Measurements from ENCODE around the gene AFAP1L2. TPM values are rescaled to one million over a fixed set of nuclear protein-coding genes. Genes with fewer than 3 reads are reported as not detected.

The AFAP1L2 gene
- total RNA-seq, 1 donor from 2014 or later = 0.98 TPM

DNA sequence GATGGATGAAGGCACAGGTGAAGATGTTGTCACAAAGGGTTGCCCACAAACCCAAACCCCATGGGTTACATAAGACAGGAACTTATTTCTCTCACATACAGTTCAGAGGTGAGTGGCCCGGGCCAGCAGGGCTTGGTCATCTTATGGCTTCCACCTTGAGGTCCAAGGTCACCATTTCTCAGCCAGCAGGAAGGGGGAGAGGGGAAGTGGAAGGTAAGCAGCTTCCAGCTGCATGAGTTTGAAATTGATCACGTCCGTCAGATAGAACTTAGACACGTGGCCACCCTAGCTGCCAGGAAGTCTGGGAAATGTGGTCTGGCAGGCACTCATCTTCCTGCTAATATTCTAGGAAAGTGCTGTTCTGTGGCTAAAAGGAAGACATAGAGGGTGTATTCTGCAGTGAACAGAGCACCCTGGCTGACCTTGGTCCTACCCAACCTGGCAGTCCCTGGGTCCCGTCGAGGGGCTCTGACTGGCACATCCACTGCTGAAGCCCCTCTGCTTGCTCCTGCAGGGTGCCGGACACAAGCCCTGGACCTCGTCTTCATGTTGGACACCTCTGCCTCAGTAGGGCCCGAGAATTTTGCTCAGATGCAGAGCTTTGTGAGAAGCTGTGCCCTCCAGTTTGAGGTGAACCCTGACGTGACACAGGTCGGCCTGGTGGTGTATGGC lies 115.7 kb downstream of the AFAP1L2 start:
- Mint-ChIP-seq H3K36me3 (ENCODE audit: insufficient read depth) (peaks cover 4% of the 10 kb centered on the region), H3K4me1 (ENCODE audit: low read depth) (no peaks in the 10 kb centered on the region), H3K4me3 (ENCODE audit: low read depth) (no peak overlapping the region), H3K27me3 (no peaks in the 10 kb centered on the region), H3K27ac (no peak overlapping the region), H3K9me3 (ENCODE audit: low read depth) (no peaks in the 10 kb centered on the region)
- DNase-seq (ENCODE audit: low spot score, unreplicated experiment) = no peak
- TF ChIP-seq, protein P1, sequence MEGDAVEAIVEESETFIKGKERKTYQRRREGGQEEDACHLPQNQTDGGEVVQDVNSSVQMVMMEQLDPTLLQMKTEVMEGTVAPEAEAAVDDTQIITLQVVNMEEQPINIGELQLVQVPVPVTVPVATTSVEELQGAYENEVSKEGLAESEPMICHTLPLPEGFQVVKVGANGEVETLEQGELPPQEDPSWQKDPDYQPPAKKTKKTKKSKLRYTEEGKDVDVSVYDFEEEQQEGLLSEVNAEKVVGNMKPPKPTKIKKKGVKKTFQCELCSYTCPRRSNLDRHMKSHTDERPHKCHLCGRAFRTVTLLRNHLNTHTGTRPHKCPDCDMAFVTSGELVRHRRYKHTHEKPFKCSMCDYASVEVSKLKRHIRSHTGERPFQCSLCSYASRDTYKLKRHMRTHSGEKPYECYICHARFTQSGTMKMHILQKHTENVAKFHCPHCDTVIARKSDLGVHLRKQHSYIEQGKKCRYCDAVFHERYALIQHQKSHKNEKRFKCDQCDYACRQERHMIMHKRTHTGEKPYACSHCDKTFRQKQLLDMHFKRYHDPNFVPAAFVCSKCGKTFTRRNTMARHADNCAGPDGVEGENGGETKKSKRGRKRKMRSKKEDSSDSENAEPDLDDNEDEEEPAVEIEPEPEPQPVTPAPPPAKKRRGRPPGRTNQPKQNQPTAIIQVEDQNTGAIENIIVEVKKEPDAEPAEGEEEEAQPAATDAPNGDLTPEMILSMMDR (IDR thresholded peaks at IDR 0.05; ENCODE audit: unreplicated experiment) = no peak

GRCh38 chr10:114286921-114287320 lies 117.4 kb downstream of the AFAP1L2 start:
- H3K9me3 Mint-ChIP-seq (ENCODE audit: low read depth) = no peaks in the 10 kb centered on the region
- H3K27me3 Mint-ChIP-seq = no peaks in the 10 kb centered on the region
- no peak overlapping the region for H3K4me3 Mint-ChIP-seq (ENCODE audit: low read depth)
- DNase-seq (ENCODE audit: low spot score, unreplicated experiment) = no peak
- H3K27ac Mint-ChIP-seq = no peak overlapping the region
- peaks cover 4% of the 10 kb centered on the region for H3K36me3 Mint-ChIP-seq (ENCODE audit: insufficient read depth)
- no peaks in the 10 kb centered on the region for H3K4me1 Mint-ChIP-seq (ENCODE audit: low read depth)
- TF ChIP-seq, protein P1 (IDR thresholded peaks at IDR 0.05; ENCODE audit: unreplicated experiment) = no peak

- Mint-ChIP-seq H3K4me1 (ENCODE audit: low read depth) (no peaks in the 10 kb centered on the region), H3K9me3 (ENCODE audit: low read depth) (no peaks in the 10 kb centered on the region), H3K36me3 (ENCODE audit: insufficient read depth) (peaks cover 4% of the 10 kb centered on the region), H3K27me3 (no peaks in the 10 kb centered on the region), H3K27ac (no peak overlapping the region), H3K4me3 (ENCODE audit: low read depth) (no peak overlapping the region)
- no peak for DNase-seq (ENCODE audit: low spot score, unreplicated experiment)
- TF ChIP-seq, protein P1 (IDR thresholded peaks at IDR 0.05; ENCODE audit: unreplicated experiment) = no peak
These were observed 118.3 kb downstream of the AFAP1L2 start for GRCh38 chr10:114285961-114286441.

DNA sequence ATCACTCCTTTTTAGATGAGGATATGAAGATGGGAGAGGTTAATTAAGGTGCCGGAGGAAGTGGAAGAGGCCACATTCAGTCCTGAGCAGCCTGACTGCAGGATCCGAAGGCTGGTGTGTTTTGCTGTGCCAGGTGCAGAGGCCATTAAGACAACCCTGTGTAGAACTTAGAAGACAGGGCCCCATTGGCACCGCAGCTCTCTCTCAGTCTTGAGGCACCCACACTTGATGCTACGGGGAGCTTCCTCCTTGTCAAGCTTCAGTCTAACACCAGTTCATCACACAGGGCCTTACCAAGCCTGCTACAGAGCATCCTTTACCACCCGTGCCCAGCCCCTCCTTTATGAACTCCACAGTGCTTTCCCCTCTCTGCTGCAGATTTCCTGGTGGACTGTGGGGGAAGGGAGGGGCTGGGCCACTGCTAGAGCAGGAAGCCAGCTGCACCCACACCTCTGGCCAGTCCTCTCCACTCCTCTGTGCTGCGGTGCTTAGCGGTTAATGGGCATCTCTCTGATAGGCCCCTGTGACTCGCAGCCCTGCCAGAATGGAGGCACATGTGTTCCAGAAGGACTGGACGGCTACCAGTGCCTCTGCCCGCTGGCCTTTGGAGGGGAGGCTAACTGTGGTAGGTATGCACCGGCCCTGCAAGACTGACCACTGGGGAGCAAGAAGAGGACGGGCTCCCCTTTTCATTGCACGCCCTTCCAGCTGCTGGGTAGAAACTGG lies 119.8 kb downstream of the AFAP1L2 start:
- H3K27me3 Mint-ChIP-seq = no peaks in the 10 kb centered on the region
- DNase-seq (ENCODE audit: low spot score, unreplicated experiment) = no peak
- no peak overlapping the region for H3K4me3 Mint-ChIP-seq (ENCODE audit: low read depth)
- H3K4me1 Mint-ChIP-seq (ENCODE audit: low read depth) = no peaks in the 10 kb centered on the region
- no peak overlapping the region for H3K27ac Mint-ChIP-seq
- H3K9me3 Mint-ChIP-seq (ENCODE audit: low read depth) = no peaks in the 10 kb centered on the region
- no peaks in the 10 kb centered on the region for H3K36me3 Mint-ChIP-seq (ENCODE audit: insufficient read depth)
- TF ChIP-seq, protein P1 (IDR thresholded peaks at IDR 0.05; ENCODE audit: unreplicated experiment) = no peak

DNA sequence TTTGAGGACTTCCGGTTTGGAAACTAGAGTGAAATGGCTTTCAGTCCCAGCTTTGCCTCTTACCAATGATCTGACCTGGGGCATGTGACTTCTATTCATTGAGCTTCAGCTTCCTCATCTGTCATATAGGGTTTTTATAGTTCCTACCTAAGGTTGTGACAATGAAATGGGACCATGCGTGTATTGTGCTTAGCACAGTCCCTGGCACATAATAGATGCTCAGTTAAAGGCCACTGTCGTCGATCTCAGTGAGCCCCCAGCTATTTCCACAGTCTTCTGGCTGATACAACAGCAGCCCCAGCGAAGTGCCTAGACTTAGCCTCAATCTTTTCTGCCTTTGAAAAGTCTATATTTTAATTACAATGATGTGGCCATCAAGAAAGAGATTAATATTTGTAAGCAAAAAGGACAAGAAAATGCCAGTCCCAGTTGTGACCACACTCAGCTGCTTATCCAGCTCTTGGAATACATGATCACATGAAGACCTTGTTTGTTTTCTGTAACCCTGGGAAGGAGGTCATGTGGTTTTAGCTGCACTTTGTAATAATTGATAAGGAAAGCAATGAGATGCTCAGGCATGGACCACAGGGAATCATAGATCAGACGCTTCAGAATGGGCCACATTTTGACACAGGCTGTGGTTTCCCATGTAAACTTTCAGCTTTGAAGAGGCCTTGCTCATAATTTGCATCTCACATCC lies 120.6 kb downstream of the AFAP1L2 start:
- TF ChIP-seq, protein P1 (IDR thresholded peaks at IDR 0.05; ENCODE audit: unreplicated experiment) = no peak
- H3K9me3 Mint-ChIP-seq (ENCODE audit: low read depth) = no peaks in the 10 kb centered on the region
- H3K27ac Mint-ChIP-seq = no peak overlapping the region
- DNase-seq (ENCODE audit: low spot score, unreplicated experiment) = no peak
- H3K36me3 Mint-ChIP-seq (ENCODE audit: insufficient read depth) = no peaks in the 10 kb centered on the region
- H3K27me3 Mint-ChIP-seq = no peaks in the 10 kb centered on the region
- H3K4me3 Mint-ChIP-seq (ENCODE audit: low read depth) = no peak overlapping the region
- no peaks in the 10 kb centered on the region for H3K4me1 Mint-ChIP-seq (ENCODE audit: low read depth)

Measured in progenitor cell of endocrine pancreas (in vitro differentiated cells).